ENCODE measurements around the gene SENP8.

DNA sequence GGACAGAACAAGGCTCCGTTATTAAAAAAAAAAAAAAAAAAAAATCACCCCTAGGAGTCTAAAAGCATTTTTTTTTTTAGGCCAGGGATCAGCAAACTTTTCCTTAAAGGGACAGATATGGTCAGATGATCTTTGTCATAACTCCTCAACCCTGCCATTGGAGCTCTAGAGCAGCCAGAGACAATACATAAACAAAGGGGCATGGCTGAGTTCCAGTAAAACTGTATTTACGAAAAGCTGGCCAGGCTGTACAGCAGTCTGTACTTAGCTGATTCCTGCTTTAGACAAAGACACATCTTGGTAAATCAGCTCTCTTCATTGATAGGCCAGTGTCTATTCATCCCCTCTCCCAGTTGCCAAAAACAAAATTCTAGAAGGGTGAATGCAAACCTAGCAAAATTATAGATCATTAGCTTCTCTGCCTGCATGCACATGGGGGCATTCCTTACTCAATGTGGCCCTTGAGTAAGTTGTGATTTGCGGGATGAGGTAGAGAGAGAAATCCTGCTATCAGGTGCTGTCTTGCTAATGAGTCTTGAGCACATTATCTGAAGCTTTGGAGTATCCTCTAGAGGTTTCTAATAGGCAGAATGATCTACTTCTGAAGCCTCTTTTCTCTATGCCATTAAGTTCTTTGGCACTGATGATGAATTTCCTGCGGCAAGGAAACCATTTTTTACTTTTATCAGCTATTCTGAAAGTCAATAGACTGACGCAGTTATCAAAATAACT, 35.2 kb downstream of the SENP8 start:
- TF ChIP-seq, protein P1, sequence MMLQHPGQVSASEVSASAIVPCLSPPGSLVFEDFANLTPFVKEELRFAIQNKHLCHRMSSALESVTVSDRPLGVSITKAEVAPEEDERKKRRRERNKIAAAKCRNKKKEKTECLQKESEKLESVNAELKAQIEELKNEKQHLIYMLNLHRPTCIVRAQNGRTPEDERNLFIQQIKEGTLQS (IDR thresholded peaks at IDR 0.05): no peak
- TF ChIP-seq, protein P2, sequence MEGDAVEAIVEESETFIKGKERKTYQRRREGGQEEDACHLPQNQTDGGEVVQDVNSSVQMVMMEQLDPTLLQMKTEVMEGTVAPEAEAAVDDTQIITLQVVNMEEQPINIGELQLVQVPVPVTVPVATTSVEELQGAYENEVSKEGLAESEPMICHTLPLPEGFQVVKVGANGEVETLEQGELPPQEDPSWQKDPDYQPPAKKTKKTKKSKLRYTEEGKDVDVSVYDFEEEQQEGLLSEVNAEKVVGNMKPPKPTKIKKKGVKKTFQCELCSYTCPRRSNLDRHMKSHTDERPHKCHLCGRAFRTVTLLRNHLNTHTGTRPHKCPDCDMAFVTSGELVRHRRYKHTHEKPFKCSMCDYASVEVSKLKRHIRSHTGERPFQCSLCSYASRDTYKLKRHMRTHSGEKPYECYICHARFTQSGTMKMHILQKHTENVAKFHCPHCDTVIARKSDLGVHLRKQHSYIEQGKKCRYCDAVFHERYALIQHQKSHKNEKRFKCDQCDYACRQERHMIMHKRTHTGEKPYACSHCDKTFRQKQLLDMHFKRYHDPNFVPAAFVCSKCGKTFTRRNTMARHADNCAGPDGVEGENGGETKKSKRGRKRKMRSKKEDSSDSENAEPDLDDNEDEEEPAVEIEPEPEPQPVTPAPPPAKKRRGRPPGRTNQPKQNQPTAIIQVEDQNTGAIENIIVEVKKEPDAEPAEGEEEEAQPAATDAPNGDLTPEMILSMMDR (IDR thresholded peaks at IDR 0.05; ENCODE audit: low read depth, low read length, missing input control): no peak
- TF ChIP-seq, protein P3, sequence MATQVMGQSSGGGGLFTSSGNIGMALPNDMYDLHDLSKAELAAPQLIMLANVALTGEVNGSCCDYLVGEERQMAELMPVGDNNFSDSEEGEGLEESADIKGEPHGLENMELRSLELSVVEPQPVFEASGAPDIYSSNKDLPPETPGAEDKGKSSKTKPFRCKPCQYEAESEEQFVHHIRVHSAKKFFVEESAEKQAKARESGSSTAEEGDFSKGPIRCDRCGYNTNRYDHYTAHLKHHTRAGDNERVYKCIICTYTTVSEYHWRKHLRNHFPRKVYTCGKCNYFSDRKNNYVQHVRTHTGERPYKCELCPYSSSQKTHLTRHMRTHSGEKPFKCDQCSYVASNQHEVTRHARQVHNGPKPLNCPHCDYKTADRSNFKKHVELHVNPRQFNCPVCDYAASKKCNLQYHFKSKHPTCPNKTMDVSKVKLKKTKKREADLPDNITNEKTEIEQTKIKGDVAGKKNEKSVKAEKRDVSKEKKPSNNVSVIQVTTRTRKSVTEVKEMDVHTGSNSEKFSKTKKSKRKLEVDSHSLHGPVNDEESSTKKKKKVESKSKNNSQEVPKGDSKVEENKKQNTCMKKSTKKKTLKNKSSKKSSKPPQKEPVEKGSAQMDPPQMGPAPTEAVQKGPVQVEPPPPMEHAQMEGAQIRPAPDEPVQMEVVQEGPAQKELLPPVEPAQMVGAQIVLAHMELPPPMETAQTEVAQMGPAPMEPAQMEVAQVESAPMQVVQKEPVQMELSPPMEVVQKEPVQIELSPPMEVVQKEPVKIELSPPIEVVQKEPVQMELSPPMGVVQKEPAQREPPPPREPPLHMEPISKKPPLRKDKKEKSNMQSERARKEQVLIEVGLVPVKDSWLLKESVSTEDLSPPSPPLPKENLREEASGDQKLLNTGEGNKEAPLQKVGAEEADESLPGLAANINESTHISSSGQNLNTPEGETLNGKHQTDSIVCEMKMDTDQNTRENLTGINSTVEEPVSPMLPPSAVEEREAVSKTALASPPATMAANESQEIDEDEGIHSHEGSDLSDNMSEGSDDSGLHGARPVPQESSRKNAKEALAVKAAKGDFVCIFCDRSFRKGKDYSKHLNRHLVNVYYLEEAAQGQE (IDR thresholded peaks at IDR 0.05): no peak
- TF ChIP-seq RXRA (IDR thresholded peaks at IDR 0.05) (no peak), YY1 (IDR thresholded peaks at IDR 0.05) (no peak), EGR1 (IDR thresholded peaks at IDR 0.05; ENCODE audit: low read depth in 2 of 2) (no peak)
